GM21717 (cell line): ENCODE measurements around the gene UBAC1.
A peak's percentile ranks its signal among the peaks of the same experiment; 100 is the strongest.
"Not testable (repeated sequence)": the region's sequence is repeated elsewhere in the genome, so short reads cannot be mapped to it uniquely, and the experiment has no call there.

Source experiments
- ATAC-seq: cut with Tn5 transposase; IDR thresholded peaks from one replicate; pipeline ENCODE4 v1.9.1; 2021; ENCODE audit warnings: mild to moderate bottlenecking, moderate library complexity; ENCODE audit not compliant: unreplicated experiment

UBAC1 gene

DNA sequence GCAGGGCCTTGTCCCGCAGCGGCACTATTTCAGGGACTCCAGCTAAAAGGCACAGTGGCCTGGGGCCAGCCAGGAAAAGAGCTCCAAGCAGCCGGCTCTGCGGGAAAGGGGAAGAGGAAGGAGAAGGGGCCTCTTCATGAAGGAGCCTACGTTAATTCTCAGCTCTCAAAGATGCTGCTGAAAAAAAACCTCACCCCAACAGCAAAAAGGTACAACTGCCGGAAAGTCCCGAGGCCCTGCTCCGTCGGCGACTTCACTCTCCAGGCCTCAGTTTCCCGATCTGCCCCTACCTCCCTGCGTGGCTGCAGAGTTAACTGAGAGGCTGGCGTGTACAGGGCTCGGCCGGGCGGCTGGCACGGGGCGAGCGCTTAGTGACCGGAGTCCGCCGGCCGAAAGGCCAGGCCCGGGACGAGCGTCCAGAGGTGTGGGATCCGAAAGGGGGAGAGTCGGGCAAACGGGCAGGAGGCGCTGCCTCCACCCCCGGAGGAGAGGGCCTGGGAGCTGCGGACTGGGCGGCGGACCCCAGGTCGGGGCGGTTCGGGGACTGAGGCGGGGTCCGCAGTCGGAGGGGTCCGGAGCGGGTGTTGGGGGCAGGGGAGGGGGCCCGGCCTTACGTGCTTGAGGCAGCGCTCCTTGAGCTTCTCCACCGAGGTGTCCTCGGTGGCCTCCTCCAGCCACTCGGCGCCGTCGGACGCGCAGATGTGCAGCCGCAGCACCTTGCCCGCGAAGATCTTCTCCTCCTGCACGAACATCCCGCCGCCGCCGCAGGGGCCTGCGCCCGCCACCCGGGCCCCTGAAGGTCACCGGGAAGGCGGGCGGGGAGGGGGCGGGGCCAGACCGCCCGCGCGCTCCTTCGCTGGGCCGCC, 529 bp downstream of the UBAC1 start:
- ATAC-seq, result peak; percentile 17

DNA sequence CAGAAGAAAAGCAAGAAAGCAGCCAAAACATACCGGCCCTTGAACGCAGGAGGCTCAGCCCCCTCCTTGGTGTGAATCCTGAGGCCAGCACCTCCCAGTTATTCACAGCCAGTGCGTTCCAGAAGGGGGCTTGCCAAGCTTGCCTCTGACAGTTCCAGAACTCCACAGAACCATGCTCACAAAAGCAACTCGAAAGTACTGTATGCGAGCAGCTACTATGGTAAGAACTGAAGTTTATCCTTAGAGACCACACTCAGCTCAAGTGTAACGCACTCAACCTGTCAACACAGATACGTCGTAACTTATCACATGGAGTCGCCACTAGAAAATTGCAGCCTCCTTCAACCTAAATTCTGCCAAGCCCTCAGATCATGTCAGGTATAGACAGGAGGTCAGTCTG, 1.4 kb downstream of the UBAC1 start:
- no peak for ATAC-seq

DNA sequence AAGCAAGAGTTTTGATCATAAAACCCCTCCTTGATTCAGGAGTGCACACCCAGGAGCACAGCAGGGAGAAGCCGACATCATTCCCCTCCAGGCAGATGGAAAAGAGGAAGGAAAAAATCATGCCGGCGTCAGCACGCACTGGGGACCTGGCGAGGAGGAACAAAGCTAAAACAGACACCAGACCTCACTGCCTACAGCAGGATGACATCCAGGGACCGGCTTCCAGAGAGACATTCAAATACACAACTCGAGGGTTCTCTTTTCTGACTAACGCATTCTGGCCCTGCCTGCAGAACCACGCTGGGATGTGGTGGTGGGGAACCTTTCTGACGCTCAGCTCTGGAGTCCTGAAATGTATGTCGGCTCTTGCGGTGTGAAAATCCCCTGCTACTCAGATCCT, 2.7 kb downstream of the UBAC1 start:
- ATAC-seq, result no peak

DNA sequence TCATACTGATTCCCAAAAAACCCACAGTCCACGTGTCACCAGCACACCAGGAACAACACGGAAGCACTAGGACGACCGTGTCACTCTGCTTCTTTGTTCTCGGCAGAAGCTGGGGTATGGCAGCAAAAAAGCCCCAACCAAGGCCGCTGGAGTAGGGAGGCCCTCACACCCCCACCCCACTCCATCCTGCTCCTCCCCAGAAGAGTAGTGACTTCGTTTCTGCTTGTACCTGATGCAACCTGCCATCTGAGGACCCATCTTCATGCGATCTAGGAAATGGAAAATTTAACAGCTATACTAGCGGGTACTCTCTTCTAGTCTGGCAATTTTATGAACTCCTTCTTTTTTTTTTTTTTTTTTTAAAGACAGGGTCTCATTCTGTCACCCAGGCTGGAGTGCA, 3.7 kb downstream of the UBAC1 start:
- no peak for ATAC-seq

GRCh38 chr9:135956802-135957174, 4.4 kb downstream of the UBAC1 start:
- no peak for ATAC-seq

DNA sequence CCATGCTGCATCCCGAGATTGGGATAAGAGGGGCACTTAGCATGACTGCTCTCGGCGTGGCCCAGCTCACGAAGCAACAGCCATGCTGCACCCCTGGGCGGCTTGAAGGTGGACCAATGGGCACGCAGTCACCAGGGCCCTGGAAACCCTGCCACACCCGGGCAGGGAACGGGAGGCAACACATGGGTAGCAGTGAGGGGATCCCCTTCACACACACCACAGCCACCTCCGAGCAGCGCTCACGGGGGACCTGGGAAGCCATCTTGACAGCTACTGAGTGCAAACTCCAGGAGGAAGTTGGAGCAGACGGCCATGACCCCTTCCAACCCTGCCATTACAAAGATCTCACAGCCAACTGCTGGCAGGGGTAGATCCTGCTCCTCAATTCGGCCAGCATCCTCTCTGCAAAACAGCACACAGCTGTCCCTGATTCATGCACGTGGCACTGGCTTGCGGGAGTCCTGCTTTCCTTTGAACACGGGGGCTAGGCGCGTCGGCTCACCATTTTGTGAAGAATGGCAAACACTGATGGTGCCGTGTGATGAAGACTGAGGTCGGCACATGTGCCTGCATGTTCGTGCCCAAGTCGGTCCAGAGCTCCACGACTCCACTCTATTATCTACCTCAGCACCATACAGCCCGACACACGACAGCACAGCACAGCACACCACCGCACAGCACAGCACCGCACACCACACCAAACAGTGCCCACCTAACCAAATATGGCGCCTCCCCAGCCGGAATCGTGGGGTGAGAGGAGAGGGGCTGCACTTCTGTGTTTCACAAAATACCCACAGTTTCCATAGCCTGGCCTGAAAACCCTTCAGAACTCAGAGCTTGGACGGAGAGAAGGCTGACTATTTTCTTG, 5.0 kb downstream of the UBAC1 start:
- ATAC-seq, result no peak

DNA sequence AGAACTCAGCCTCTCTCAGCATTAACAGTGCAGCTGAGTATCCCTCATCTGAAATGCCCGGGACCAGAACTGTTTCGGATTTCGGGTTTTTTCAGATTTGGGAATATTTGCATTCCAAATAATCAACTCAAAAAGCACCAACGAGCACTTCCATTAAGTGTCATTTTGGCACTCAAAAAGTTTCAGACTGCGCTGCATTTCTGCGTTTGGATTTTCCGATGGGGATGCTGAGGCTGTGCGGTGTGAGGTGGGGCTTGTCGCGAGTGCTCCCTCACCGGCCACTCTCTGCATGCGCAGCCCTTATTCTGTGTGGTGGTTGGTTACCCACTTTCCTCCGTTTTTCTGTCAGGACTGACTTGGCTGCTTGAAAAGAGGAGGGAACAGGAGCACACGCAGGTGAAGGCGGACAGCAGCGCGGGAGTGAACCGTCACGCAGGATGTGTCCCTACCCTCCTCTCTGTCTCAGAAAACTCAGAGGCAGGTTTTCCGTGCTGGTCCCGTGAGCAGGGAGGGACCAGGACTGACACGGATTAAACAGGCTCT, 8.4 kb downstream of the UBAC1 start:
- no peak for ATAC-seq

DNA sequence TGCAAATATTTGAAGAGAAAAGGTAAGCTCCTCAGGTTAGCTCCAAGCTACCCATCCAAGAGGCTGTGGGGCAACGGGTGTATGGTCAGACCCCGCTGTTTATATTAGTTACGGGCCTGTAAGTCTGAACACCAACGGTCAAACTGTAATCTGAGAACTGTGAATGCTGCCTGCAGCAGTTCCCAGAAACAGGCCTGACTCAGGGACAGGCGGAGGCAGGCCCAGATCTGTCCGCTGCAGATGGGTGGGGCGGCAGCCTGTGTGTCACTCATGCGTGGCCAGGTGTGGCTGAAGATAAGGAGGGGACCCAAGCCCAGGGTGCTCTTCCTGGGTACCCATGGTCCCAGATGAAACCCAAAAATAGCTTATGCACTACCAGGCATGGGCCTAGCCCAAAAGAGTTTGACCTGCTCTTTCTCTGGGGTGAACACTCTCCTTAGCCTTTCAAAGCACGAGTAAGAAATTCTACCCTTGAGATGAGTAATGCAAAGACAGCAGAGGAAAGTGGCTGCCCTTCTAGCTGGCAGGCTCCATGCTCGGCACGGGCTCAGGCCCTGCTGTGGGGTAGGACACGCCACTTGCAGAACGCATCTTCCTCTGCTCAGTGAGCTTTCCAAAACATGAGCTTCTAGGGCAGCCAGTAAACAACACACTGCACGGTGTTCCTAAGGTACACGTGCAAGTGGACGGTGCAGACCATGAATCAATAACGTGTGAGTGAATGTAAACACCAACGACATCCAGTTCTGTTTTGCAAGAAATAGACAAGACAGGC, 9.1 kb downstream of the UBAC1 start:
- ATAC-seq, result no peak

DNA sequence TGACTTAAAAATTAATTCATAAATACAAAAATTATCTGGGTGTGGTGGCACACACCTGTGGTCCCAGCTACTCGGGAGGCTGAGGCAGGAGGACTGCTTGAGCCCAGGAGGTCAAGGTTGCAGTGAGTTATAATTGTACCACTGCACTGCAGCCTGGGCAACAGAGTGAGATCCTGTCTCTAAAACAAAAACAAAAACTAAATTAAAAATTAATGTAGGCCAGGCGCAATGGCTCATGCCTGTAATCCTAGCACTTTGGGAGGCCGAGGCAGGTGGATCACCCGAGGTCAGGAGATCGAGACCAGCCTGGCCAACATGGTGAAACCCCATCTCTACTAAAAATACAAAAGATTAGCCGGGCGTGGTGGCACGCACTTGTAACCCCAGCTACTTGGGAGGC, 9.9 kb downstream of the UBAC1 start:
- not testable (repeated sequence) for ATAC-seq

DNA sequence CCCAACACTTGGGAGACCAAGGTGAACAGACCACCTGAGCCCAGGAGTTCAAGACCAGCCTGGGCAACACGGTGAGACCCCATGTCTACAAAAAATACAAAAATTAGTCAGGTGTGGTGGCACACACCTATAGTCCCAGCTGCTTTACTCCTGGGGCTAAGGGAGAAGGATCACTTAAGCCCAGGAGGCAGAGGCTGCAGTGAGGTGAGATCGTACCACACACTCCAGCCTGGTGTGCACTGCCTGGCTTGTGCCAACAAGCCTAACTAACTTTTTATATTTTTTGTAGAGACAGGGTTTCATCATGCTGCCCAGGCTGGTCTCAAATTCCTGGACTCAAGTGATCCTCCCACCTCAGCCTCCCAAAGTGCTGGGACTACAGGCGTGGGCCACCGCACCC, 10.3 kb downstream of the UBAC1 start:
- not testable (repeated sequence) for ATAC-seq

- ATAC-seq, result no peak
Measured at GRCh38 chr9:135950135-135950682, 11.0 kb downstream of the UBAC1 start.

DNA sequence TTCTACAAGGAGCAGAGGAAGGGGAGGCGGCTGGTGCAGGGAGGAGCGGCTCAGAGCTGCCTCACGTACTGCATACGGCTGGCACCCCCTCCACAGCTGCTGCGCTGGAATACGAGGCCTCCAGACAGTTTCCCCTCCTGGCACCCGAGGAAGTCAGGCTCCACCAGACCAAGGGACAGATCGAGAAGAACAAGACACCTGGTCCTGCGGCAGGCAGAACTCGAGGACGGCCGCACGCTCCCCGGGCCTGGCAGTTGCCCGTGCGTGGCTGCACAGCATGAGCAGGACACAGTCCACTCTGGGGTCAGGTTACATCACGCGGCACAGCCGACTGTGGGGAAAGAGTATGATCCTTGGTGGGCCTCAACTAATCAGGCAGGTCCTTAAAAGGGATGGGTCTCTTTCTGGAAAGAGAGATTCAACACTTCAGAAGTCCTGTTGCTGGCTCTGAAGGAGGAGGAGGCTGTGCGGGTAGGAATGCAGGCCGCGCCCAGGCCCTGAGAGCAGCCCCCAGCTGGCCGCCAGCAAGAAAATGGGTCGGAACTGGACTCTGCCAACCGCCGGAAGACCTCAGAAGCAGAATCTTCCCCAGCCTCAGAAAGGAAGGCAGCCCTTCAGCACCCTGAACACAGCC, 11.6 kb downstream of the UBAC1 start:
- ATAC-seq, result no peak

GRCh38 chr9:135948968-135949367, 12.2 kb downstream of the UBAC1 start:
- ATAC-seq, result no peak

DNA sequence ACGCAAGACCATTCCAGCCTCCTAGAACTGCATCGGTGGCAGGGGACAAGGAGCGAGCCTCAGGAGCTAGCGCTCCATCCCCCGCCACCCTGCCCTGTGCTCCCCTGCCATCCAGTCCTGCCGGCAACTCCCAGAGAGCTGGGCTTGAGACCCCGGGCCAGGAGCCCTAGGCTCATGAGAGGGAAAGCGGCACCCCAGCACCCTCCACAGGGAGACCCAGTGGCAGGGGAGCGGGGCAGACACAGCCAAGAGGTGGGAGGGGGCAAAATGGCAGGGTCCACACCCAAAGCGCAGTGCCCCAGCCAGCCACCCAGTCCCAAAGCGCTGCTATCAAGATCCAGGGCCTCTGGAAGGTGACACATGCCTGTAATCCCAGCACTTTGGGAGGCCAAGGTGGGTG, 12.7 kb downstream of the UBAC1 start:
- no peak for ATAC-seq

- ATAC-seq, result no peak
Measured at GRCh38 chr9:135947582-135947981, 13.6 kb downstream of the UBAC1 start.

GRCh38 chr9:135947105-135947504, 14.1 kb downstream of the UBAC1 start:
- ATAC-seq, result not testable (repeated sequence)

DNA sequence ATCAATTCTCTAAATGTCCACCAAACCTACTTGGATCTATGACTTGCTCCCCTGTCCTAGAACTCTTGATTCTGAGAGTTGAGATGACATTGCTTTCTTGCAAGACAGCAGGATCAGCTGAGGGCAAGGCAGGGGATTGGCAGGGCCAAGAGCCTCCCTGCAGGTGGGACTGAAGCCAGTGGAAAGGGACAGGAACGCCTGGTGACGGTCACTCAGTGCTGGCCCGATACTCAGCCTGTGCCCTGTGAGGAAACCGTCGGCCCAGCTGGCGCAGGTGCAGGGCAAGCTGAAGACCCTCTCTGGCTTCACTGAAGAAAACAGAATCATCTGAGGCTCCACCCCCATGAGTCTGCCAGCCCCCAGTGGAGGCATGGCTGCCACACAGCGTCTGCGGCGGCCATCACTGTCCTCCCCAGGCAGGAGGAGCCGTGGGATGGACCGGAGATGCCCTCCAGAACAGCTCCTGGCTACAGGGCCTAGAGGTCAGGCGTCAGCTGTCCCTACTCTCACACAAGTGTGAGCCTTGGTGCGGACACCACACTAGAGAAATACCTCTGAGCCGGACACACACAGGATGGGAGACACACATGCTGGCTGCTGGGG, 14.7 kb downstream of the UBAC1 start:
- ATAC-seq, result no peak

- ATAC-seq, result no peak
Measured at GRCh38 chr9:135945969-135946368, 15.2 kb downstream of the UBAC1 start.

DNA sequence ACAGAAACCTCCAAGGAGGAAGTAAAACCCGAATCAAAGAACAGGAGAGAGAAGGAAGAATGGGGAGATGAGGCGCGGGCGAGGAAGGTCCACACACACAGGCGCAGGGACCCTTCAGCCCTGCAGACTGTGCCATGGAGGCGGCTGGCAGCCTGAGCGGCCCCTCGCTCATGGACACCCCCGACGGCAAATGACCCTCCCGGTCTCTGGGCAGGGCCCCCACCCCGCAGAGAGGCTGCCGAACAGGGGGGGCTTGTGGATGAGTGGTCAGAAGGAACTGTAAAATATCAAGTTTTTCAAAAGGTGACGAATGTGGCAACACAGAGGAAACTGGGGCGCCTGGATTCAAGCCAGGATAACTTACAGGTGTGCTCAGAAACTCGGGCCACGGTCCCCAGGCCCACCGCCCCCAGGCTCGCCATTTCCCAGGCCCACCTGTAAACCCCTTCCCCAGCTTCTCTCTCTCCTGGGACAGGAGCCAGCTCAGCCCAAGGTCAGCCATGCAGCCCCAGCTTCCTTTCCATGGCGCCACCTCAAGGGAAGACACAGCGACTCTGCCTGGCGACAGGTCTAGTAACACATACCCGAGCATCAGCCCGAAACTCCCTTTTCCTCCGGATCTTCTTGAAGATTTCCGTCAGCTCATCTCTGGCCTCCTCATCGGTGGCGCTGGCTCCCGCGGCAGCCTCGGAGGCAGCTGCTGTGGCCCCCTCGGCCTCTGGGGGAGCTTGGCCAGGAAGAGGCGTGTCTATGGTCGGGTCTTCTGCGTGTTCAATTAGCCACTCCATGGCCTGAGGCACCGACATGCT, 16.5 kb downstream of the UBAC1 start:
- ATAC-seq, result no peak
